ENCODE results near the gene MAP2K2. TPM values are rescaled to one million over a fixed set of nuclear protein-coding genes. Genes with fewer than 3 reads are reported as not detected.

The MAP2K2 gene
- total RNA-seq, 1 experiment from 2014 or later: 177 TPM

- TF ChIP-seq PRDM15 (CRISPR knock-in tag; IDR thresholded peaks at IDR 0.05) (no peak), ZNF121 (CRISPR knock-in tag; IDR thresholded peaks at IDR 0.05) (no peak), NFE2L1 (CRISPR knock-in tag; IDR thresholded peaks at IDR 0.05) (no peak), ZNF671 (CRISPR knock-in tag; IDR thresholded peaks at IDR 0.05) (no peak), FOXP1 (CRISPR knock-in tag; IDR thresholded peaks at IDR 0.05; ENCODE audit: borderline replicate concordance) (no peak), CREM (CRISPR knock-in tag; IDR thresholded peaks at IDR 0.05) (no peak), SMAD4 (CRISPR knock-in tag; IDR thresholded peaks at IDR 0.05) (no peak), ESRRA (CRISPR knock-in tag; IDR thresholded peaks at IDR 0.05; ENCODE audit: borderline replicate concordance) (no peak), NR1H2 (CRISPR knock-in tag; IDR thresholded peaks at IDR 0.05) (no peak), RELA (CRISPR knock-in tag; IDR thresholded peaks at IDR 0.05; ENCODE audit: borderline replicate concordance) (no peak), ARID4B (CRISPR knock-in tag; IDR thresholded peaks at IDR 0.05; ENCODE audit: borderline replicate concordance) (no peak), CDX4 (CRISPR knock-in tag; IDR thresholded peaks at IDR 0.05; ENCODE audit: borderline replicate concordance) (no peak)
- TF ChIP-seq, protein P1, sequence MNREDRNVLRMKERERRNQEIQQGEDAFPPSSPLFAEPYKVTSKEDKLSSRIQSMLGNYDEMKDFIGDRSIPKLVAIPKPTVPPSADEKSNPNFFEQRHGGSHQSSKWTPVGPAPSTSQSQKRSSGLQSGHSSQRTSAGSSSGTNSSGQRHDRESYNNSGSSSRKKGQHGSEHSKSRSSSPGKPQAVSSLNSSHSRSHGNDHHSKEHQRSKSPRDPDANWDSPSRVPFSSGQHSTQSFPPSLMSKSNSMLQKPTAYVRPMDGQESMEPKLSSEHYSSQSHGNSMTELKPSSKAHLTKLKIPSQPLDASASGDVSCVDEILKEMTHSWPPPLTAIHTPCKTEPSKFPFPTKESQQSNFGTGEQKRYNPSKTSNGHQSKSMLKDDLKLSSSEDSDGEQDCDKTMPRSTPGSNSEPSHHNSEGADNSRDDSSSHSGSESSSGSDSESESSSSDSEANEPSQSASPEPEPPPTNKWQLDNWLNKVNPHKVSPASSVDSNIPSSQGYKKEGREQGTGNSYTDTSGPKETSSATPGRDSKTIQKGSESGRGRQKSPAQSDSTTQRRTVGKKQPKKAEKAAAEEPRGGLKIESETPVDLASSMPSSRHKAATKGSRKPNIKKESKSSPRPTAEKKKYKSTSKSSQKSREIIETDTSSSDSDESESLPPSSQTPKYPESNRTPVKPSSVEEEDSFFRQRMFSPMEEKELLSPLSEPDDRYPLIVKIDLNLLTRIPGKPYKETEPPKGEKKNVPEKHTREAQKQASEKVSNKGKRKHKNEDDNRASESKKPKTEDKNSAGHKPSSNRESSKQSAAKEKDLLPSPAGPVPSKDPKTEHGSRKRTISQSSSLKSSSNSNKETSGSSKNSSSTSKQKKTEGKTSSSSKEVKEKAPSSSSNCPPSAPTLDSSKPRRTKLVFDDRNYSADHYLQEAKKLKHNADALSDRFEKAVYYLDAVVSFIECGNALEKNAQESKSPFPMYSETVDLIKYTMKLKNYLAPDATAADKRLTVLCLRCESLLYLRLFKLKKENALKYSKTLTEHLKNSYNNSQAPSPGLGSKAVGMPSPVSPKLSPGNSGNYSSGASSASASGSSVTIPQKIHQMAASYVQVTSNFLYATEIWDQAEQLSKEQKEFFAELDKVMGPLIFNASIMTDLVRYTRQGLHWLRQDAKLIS (CRISPR knock-in tag; IDR thresholded peaks at IDR 0.05; ENCODE audit: borderline replicate concordance): no peak
- H3K27me3 Mint-ChIP-seq (ENCODE audit: low read depth): no peaks in the 10 kb centered on the region
- POLR2A ChIA-PET: no interaction called here
- peaks cover 6% of the 10 kb centered on the region; the same call in 1 of the 2 replicates for H3K36me3 Mint-ChIP-seq
- H3K4me1 Mint-ChIP-seq: peaks cover 3% of the 10 kb centered on the region; the same call in 1 of the 2 replicates
- H3K9me3 Mint-ChIP-seq: no peaks in the 10 kb centered on the region
- no peak overlapping the region for H3K27ac Mint-ChIP-seq
- no peak overlapping the region for H3K4me3 Mint-ChIP-seq
- CTCF ChIA-PET: interaction anchor here (1.7 kb wide), 1 partner anchor 49 kb away, joined by 6 read pairs; no protein-coding TSS in a partner anchor
- ATAC-seq (no peak), DNase-seq (ENCODE audit: low spot score) (no peak)
Measured at GRCh38 chr19:4090356-4091220, 33.3 kb downstream of the MAP2K2 start.
